Activated CD4-positive, alpha-beta memory T cell treated with anti-CD3 and anti-CD28 coated beads, Interleukin-2, amount 10 ng/mL, durations not matched to agents 7 days and 5 days (primary cell): Measurements from ENCODE around the gene KRT80. TPM values are rescaled to one million over a fixed set of nuclear protein-coding genes. Genes with fewer than 3 reads are reported as not detected.

Source experiments
- CTCF ChIA-PET: fragments of 350-600 bp; sonication (Branson Sonifier 250); formaldehyde crosslinking; loops from one replicate; lab custom pipeline; 2021; ENCODE audit warnings: antibody characterized with exemption, inconsistent platforms; lab: Charles Lee
- POLR2A ChIA-PET: fragments of 350-600 bp; sonication (Branson Sonifier 250); formaldehyde crosslinking; loops from one replicate; lab custom pipeline; 2021; ENCODE audit warnings: antibody characterized with exemption; lab: Charles Lee
- DNase-seq: peaks from one replicate; pipeline ENCODE4 v3.0.0-alpha.2; 2020
- H3K27ac Mint-ChIP-seq: one replicate; pipeline ENCODE4 v1.8.0; 2021; ENCODE audit warnings: mild to moderate bottlenecking, mixed read lengths
- H3K27me3 Mint-ChIP-seq: one replicate; pipeline ENCODE4 v1.8.0; 2021; ENCODE audit warnings: mixed read lengths
- H3K36me3 Mint-ChIP-seq: one replicate; pipeline ENCODE4 v1.8.0; 2021; ENCODE audit warnings: low read depth, mixed read lengths
- H3K4me1 Mint-ChIP-seq: one replicate; pipeline ENCODE4 v1.8.0; 2021; ENCODE audit warnings: mixed read lengths
- H3K4me3 Mint-ChIP-seq: one replicate; pipeline ENCODE4 v1.8.0; 2021; ENCODE audit warnings: mild to moderate bottlenecking, mixed read lengths
- H3K9me3 Mint-ChIP-seq: one replicate; pipeline ENCODE4 v1.8.0; 2021; ENCODE audit warnings: mixed read lengths
- total RNA-seq, 2 experiments: library from RNA; stranded (reverse); gene quantifications; one replicate each; pipeline ENCODE4 v1.2.3, GENCODE V29; 2021

The KRT80 gene
- total RNA-seq, 2 experiments from 2014 or later = not detected

GRCh38 chr12:52184813-52185212 is 7.0 kb downstream of the KRT80 start:
- H3K27me3 Mint-ChIP-seq = peaks cover 5% of the 10 kb centered on the region
- peaks cover 12% of the 10 kb centered on the region for H3K4me1 Mint-ChIP-seq
- no peaks in the 10 kb centered on the region for H3K36me3 Mint-ChIP-seq
- H3K9me3 Mint-ChIP-seq = no peaks in the 10 kb centered on the region
- no peak overlapping the region for H3K4me3 Mint-ChIP-seq
- POLR2A ChIA-PET = no interaction called here
- CTCF ChIA-PET = interaction anchor here (1.0 to 1.4 kb wide), 4 partner anchors 13 to 143 kb away, joined by 3 to 4 read pairs (median 3); no protein-coding TSS in a partner anchor
- DNase-seq = no peak
- no peak overlapping the region for H3K27ac Mint-ChIP-seq

- ChIA-PET CTCF (no interaction called here), POLR2A (no interaction called here)
- peaks cover 9% of the 10 kb centered on the region for H3K4me1 Mint-ChIP-seq
- H3K27ac Mint-ChIP-seq = no peak overlapping the region
- peaks cover 5% of the 10 kb centered on the region for H3K27me3 Mint-ChIP-seq
- H3K36me3 Mint-ChIP-seq = no peaks in the 10 kb centered on the region
- no peak overlapping the region for H3K4me3 Mint-ChIP-seq
- DNase-seq = no peak
- H3K9me3 Mint-ChIP-seq = no peaks in the 10 kb centered on the region
Observed at GRCh38 chr12:52183971-52184370, 7.8 kb downstream of the KRT80 start.

GRCh38 chr12:52183544-52183910 is 8.3 kb downstream of the KRT80 start:
- ChIA-PET CTCF (no interaction called here), POLR2A (no interaction called here)
- H3K4me3 Mint-ChIP-seq = no peak overlapping the region
- no peaks in the 10 kb centered on the region for H3K36me3 Mint-ChIP-seq
- no peak for DNase-seq
- H3K9me3 Mint-ChIP-seq = no peaks in the 10 kb centered on the region
- peaks cover 9% of the 10 kb centered on the region for H3K4me1 Mint-ChIP-seq
- H3K27me3 Mint-ChIP-seq = peaks cover 5% of the 10 kb centered on the region
- no peak overlapping the region for H3K27ac Mint-ChIP-seq

DNA sequence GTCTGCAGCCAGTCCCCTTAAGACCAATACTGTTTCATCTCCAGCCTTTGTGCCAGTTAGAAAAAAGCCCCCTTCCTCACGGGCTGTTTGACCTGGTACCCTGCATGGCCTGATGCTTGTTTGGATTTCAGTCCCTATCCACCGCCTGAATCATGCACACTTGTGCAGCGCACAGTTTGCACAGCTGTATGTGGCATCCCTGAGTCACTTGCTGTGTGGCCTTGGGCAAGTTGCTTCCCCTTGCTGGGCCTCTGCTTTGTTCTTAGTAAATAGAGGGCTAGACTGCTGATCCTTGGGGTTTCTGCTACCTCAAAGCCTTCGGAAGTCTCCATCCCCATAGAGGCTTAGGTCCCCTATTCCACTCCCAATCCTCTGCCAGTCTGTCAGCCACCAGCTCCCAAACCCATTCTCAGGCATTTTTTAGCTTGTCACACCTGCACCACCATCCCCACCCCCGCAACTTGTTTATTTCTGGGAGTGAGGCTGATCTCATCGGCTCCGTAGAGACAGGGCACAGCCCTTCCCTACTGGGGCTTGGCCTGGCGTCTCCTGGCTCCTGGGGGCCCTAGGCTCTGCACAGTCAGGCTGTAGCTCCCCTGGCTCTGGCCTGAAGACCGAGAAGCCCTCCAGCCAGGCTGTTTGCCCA is 8.8 kb downstream of the KRT80 start:
- DNase-seq = no peak
- ChIA-PET CTCF (interaction anchor here (0.6 kb wide), 1 partner anchor 95 kb away, joined by 4 read pairs; no protein-coding TSS in a partner anchor), POLR2A (no interaction called here)
- no peak overlapping the region for H3K4me3 Mint-ChIP-seq
- H3K9me3 Mint-ChIP-seq = no peaks in the 10 kb centered on the region
- H3K36me3 Mint-ChIP-seq = no peaks in the 10 kb centered on the region
- no peak overlapping the region for H3K27ac Mint-ChIP-seq
- H3K4me1 Mint-ChIP-seq = peaks cover 9% of the 10 kb centered on the region
- H3K27me3 Mint-ChIP-seq = peaks cover 5% of the 10 kb centered on the region

DNA sequence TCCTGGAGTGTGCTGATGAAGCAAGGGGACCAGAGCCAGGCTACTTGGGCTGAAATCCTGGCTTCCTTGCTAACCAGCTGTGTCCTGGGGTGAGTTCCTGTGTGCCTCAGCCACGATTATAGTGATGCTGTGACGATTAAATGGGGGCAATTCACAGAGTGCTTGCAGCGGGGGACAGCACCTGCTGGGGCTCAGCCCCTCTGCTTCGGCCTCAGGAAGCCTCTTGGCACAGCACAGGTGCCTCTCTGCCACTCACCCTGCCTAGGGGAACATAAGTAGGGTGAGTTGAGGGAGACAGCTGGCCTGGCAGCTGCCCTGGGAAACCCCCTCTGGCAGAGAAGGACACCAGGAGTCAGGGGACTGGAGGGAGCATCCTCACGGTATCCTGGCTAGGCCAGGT is 9.4 kb downstream of the KRT80 start:
- Mint-ChIP-seq H3K4me1 (peaks cover 9% of the 10 kb centered on the region), H3K36me3 (no peaks in the 10 kb centered on the region), H3K27me3 (peaks cover 5% of the 10 kb centered on the region), H3K27ac (no peak overlapping the region), H3K4me3 (no peak overlapping the region), H3K9me3 (no peaks in the 10 kb centered on the region)
- ChIA-PET CTCF (interaction anchor here (0.6 kb wide), 1 partner anchor 96 kb away, joined by 4 read pairs; no protein-coding TSS in a partner anchor), POLR2A (no interaction called here)
- no peak for DNase-seq

DNA sequence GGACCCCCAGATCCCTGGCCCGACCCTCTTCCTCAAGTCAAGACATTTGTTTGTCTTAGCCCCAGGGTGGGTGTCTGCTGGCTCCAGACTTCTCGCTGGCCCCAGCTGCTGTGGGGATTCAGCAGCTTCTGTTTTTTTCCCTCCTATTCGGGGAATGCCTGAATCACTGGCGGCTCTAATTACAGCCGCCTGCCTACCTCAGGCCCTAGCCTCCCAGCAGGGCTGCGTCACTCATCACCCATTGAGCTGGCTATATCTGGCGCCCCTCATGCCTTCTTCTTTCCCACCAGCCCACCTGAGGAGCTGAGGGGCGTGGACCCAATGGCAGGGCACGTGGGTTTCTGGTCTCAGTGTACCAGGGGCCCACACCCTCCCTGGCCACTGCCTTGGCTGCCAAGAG is 10.1 kb downstream of the KRT80 start:
- CTCF ChIA-PET = no interaction called here
- no peaks in the 10 kb centered on the region for H3K36me3 Mint-ChIP-seq
- no peak for DNase-seq
- no peak overlapping the region for H3K27ac Mint-ChIP-seq
- peaks cover 9% of the 10 kb centered on the region for H3K4me1 Mint-ChIP-seq
- no peaks in the 10 kb centered on the region for H3K9me3 Mint-ChIP-seq
- POLR2A ChIA-PET = no interaction called here
- H3K27me3 Mint-ChIP-seq = peaks cover 5% of the 10 kb centered on the region
- no peak overlapping the region for H3K4me3 Mint-ChIP-seq

GRCh38 chr12:52180971-52181628 is 10.7 kb downstream of the KRT80 start:
- Mint-ChIP-seq H3K36me3 (no peaks in the 10 kb centered on the region), H3K27ac (no peak overlapping the region), H3K9me3 (no peaks in the 10 kb centered on the region), H3K27me3 (peaks cover 5% of the 10 kb centered on the region), H3K4me1 (peaks cover 7% of the 10 kb centered on the region), H3K4me3 (no peak overlapping the region)
- DNase-seq = no peak
- ChIA-PET CTCF (no interaction called here), POLR2A (no interaction called here)

DNA sequence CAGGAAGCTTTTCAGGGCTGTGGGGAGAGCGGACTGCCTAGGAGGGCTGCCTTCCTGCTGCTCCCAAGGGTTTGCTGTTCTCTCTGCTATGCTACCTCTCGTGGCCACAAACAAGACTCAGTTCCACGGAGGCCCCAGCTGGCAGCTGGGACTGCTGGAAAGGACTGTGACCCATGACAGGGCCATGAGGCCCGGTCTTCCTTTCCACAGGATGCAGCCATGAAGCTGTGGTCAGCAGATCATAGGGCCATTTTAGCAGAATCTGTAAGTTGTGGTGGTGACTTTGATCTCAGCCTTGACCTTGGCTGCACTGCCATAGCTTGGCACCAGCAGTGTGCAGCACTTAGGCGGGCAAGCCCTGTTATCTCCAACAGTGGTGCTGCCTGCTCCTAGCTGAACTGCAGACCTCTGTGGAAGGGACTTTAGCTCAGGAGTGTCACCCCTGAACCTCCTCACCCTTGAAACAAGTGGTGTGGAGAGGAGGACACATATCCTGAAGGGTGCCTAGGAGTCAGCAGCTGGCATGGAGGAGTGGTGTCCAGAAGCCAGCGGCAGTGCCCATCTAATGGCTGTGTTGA is 12.3 kb downstream of the KRT80 start:
- H3K27me3 Mint-ChIP-seq = peaks cover 5% of the 10 kb centered on the region
- no peak for DNase-seq
- no peaks in the 10 kb centered on the region for H3K36me3 Mint-ChIP-seq
- POLR2A ChIA-PET = no interaction called here
- no peaks in the 10 kb centered on the region for H3K9me3 Mint-ChIP-seq
- H3K27ac Mint-ChIP-seq = no peak overlapping the region
- H3K4me3 Mint-ChIP-seq = no peak overlapping the region
- CTCF ChIA-PET = no interaction called here
- H3K4me1 Mint-ChIP-seq = peaks cover 1% of the 10 kb centered on the region

- Mint-ChIP-seq H3K4me3 (no peak overlapping the region), H3K27ac (no peak overlapping the region), H3K27me3 (peaks cover 5% of the 10 kb centered on the region), H3K4me1 (no peaks in the 10 kb centered on the region), H3K36me3 (no peaks in the 10 kb centered on the region), H3K9me3 (no peaks in the 10 kb centered on the region)
- ChIA-PET POLR2A (no interaction called here), CTCF (no interaction called here)
- no peak for DNase-seq
Observed at GRCh38 chr12:52178984-52179383, 12.8 kb downstream of the KRT80 start.

- Mint-ChIP-seq H3K9me3 (no peaks in the 10 kb centered on the region), H3K4me3 (no peak overlapping the region), H3K27me3 (peaks cover 5% of the 10 kb centered on the region), H3K36me3 (no peaks in the 10 kb centered on the region), H3K27ac (no peak overlapping the region), H3K4me1 (no peaks in the 10 kb centered on the region)
- ChIA-PET CTCF (no interaction called here), POLR2A (no interaction called here)
- DNase-seq = no peak
Observed at GRCh38 chr12:52178443-52178842, 13.4 kb downstream of the KRT80 start.

GRCh38 chr12:52175371-52176350 is 16.2 kb downstream of the KRT80 start:
- CTCF ChIA-PET = no interaction called here
- no peak overlapping the region for H3K27ac Mint-ChIP-seq

GRCh38 chr12:52173526-52173925 is 18.3 kb downstream of the KRT80 start:
- no peaks in the 10 kb centered on the region for H3K4me1 Mint-ChIP-seq
- H3K9me3 Mint-ChIP-seq = no peaks in the 10 kb centered on the region
- no peaks in the 10 kb centered on the region for H3K27me3 Mint-ChIP-seq
- POLR2A ChIA-PET = no interaction called here
- no peaks in the 10 kb centered on the region for H3K36me3 Mint-ChIP-seq
- no peak for DNase-seq
- CTCF ChIA-PET = interaction anchor here (1.1 to 1.6 kb wide), 2 partner anchors 106 to 154 kb away, joined by 4 to 6 read pairs; no protein-coding TSS in a partner anchor
- H3K4me3 Mint-ChIP-seq = no peak overlapping the region
- no peak overlapping the region for H3K27ac Mint-ChIP-seq

More at GRCh38 chr12:52175371-52176350, 16.2 kb downstream of the KRT80 start:
- H3K4me3 Mint-ChIP-seq = no peak overlapping the region
- DNase-seq = no peak
- peaks cover 2% of the 10 kb centered on the region for H3K27me3 Mint-ChIP-seq
- H3K4me1 Mint-ChIP-seq = no peaks in the 10 kb centered on the region
- no peaks in the 10 kb centered on the region for H3K9me3 Mint-ChIP-seq
- H3K36me3 Mint-ChIP-seq = no peaks in the 10 kb centered on the region
- POLR2A ChIA-PET = no interaction called here
